Fibroblast of mammary gland (primary cell): Measurements from ENCODE around the gene GPR62.
"Not testable (repeated sequence)": the region's sequence is repeated elsewhere in the genome, so short reads cannot be mapped to it uniquely, and the experiment has no call there.

Experiments used
- DNase-seq: peaks from one replicate; pipeline ENCODE4 v3.0.0-alpha.2; 2010; ENCODE audit warnings: low read depth
- H3K4me3 ChIP-seq: 2 replicates; pipeline ENCODE4 v1.5.1; 2011; ENCODE audit warnings: low read depth, mild to moderate bottlenecking, low read length, moderate library complexity; ENCODE audit not compliant: control insufficient read depth
- CTCF ChIP-seq: conservative IDR thresholded peaks from 2 replicates; pipeline ENCODE4 v1.5.1; 2011; ENCODE audit warnings: low read depth, low read length, inconsistent platforms; ENCODE audit not compliant: control insufficient read depth, insufficient read depth

The GPR62 gene

GRCh38 chr3:51955175-51955892 lies at the start of gene GPR62:
GPR62 (plus strand) TSS chr3:51955381; CDS start chr3:51955653, 272 bp downstream.
- no peak for TF ChIP-seq CTCF
- no peak within 1 kb of the TSS for H3K4me3 ChIP-seq
- DNase-seq = no peak

- TF ChIP-seq CTCF = no peak
- DNase-seq = no peak
- no peak overlapping the region for H3K4me3 ChIP-seq
Measured at GRCh38 chr3:51908026-51908425, 47.2 kb upstream of the GPR62 start.

- DNase-seq = peak; percentile 44
- H3K4me3 ChIP-seq = no peak overlapping the region
- TF ChIP-seq CTCF = no peak
Measured at GRCh38 chr3:51916418-51916817, 38.8 kb upstream of the GPR62 start.

GRCh38 chr3:51921081-51921578 lies 34.1 kb upstream of the GPR62 start:
- no peak for DNase-seq
- TF ChIP-seq CTCF = no peak
- H3K4me3 ChIP-seq = no peak overlapping the region

- TF ChIP-seq CTCF = no peak
- DNase-seq = no peak
- H3K4me3 ChIP-seq = no peak overlapping the region
Measured at GRCh38 chr3:51927061-51927977, 27.9 kb upstream of the GPR62 start.

GRCh38 chr3:51928438-51928837 lies 26.7 kb upstream of the GPR62 start:
- DNase-seq = no peak
- no peak for TF ChIP-seq CTCF
- no peak overlapping the region for H3K4me3 ChIP-seq

GRCh38 chr3:51928981-51929380 lies 26.2 kb upstream of the GPR62 start:
- not testable (repeated sequence) for H3K4me3 ChIP-seq, DNase-seq
